GM19468 (cell line): ENCODE measurements around the gene WAPL.
"Not testable (repeated sequence)": the region's sequence is repeated elsewhere in the genome, so short reads cannot be mapped to it uniquely, and the experiment has no call there.

ENCODE experiments used
- ATAC-seq: cut with Tn5 transposase; IDR thresholded peaks from one replicate; pipeline ENCODE4 v1.9.1; 2021; ENCODE audit warnings: mild to moderate bottlenecking, moderate library complexity, moderate number of reproducible peaks; ENCODE audit not compliant: unreplicated experiment; ENCODE audit errors: extremely low read depth

The WAPL gene

GRCh38 chr10:86521678-86522509 is at the start of gene WAPL:
Gene WAPL (minus strand): TSS chr10:86521792. CDS start chr10:86518069, 3,723 bp downstream.
- peak; percentile 95 for ATAC-seq

- ATAC-seq = no peak
Measured at GRCh38 chr10:86569335-86569734, 47.7 kb upstream of the WAPL start.

GRCh38 chr10:86566518-86566917 is 44.9 kb upstream of the WAPL start:
- not testable (repeated sequence) for ATAC-seq

GRCh38 chr10:86563338-86563737 is 41.7 kb upstream of the WAPL start:
- not testable (repeated sequence) for ATAC-seq

GRCh38 chr10:86558695-86559094 is 37.1 kb upstream of the WAPL start:
- not testable (repeated sequence) for ATAC-seq

GRCh38 chr10:86556933-86557649 is 35.5 kb upstream of the WAPL start:
- no peak for ATAC-seq

- no peak for ATAC-seq
Measured at GRCh38 chr10:86556532-86556931, 34.9 kb upstream of the WAPL start.

GRCh38 chr10:86553639-86554038 is 32.0 kb upstream of the WAPL start:
- no peak for ATAC-seq

- no peak for ATAC-seq
Measured at GRCh38 chr10:86553213-86553612, 31.6 kb upstream of the WAPL start.

GRCh38 chr10:86547296-86547695 is 25.7 kb upstream of the WAPL start:
- no peak for ATAC-seq

- no peak for ATAC-seq
Measured at GRCh38 chr10:86545101-86545500, 23.5 kb upstream of the WAPL start.

GRCh38 chr10:86540016-86540415 is 18.4 kb upstream of the WAPL start:
- no peak for ATAC-seq

- no peak for ATAC-seq
Measured at GRCh38 chr10:86538547-86538946, 17.0 kb upstream of the WAPL start.

GRCh38 chr10:86538040-86538439 is 16.4 kb upstream of the WAPL start:
- ATAC-seq = not testable (repeated sequence)

GRCh38 chr10:86536294-86536861 is 14.8 kb upstream of the WAPL start:
- ATAC-seq = no peak

- ATAC-seq = no peak
Measured at GRCh38 chr10:86535132-86535882, 13.7 kb upstream of the WAPL start.

GRCh38 chr10:86533328-86533727 is 11.7 kb upstream of the WAPL start:
- ATAC-seq = no peak

- ATAC-seq = not testable (repeated sequence)
Measured at GRCh38 chr10:86528736-86529135, 7.1 kb upstream of the WAPL start.

GRCh38 chr10:86526606-86527005 is 5.0 kb upstream of the WAPL start:
- no peak for ATAC-seq

GRCh38 chr10:86525713-86526112 is 4.1 kb upstream of the WAPL start:
- not testable (repeated sequence) for ATAC-seq
